Body of pancreas (tissue), 4 donors: Measurements from ENCODE around the gene PLAC8. TPM values are rescaled to one million over a fixed set of nuclear protein-coding genes. Genes with fewer than 3 reads are reported as not detected.
A peak's percentile ranks its signal among the peaks of the same experiment; 100 is the strongest.

Experiments
- ATAC-seq: fragments of 150-250 bp; one replicate; pipeline ENCODE4 v1.9.1; 2016
- DNase-seq, 4 donors: peaks; one replicate each; pipeline ENCODE4 v3.0.0-alpha.2; 2019
- H3K27ac ChIP-seq, 4 donors: fragments of 200-600 bp; sonication (generic); 1 replicate in 3 of 4; 2 replicates in 1 of 4; pipeline versions ENCODE4 v1.5.1 to v1.6.1; 2016 to 2019; ENCODE audit warnings: mild to moderate bottlenecking in 1 of 4, mixed read lengths in 1 of 4, moderate library complexity in 1 of 4
- H3K27me3 ChIP-seq, 2 donors: fragments of 200-600 bp; sonication (generic); one replicate each; pipeline ENCODE4 v1.6.0; 2016; ENCODE audit warnings: mild to moderate bottlenecking in 1 of 2
- H3K36me3 ChIP-seq, 2 donors: fragments of 200-600 bp; sonication (generic); replicated peaks in 1 of 2; 2 replicates each; pipeline ENCODE4 v1.5.1; 2016; ENCODE audit warnings: low read depth in 2 of 2; ENCODE audit not compliant: insufficient read depth in 1 of 2
- H3K4me1 ChIP-seq: fragments of 200-600 bp; sonication (generic); one replicate; pipeline ENCODE4 v1.6.0; 2016
- H3K4me3 ChIP-seq, 2 donors: fragments of 200-600 bp; sonication (generic); 1 replicate in 1 of 2; 2 replicates in 1 of 2; pipeline ENCODE4 v1.5.1; 2016 to 2019
- H3K9me3 ChIP-seq, 3 donors: fragments of 200-600 bp; sonication (generic); 1 replicate in 2 of 3; 2 replicates in 1 of 3; pipeline ENCODE4 v1.5.1; 2016
- POLR2A ChIP-seq, 3 donors: fragments of 450-650 bp; IDR thresholded peaks; one replicate each; pipeline ENCODE4 v1.6.1; 2016; ENCODE audit warnings: antibody characterized with exemption in 3 of 3, mild to moderate bottlenecking in 2 of 3
- WGBS, 2 donors: methylation state at CpG; one replicate each; pipeline ENCODE4 v1.1.5; 2017; 5-methylcytosine and 5-hydroxymethylcytosine counted together
- intact Hi-C: fragments of 100-400 bp; cut with DNase I; formaldehyde crosslinking; loops from one replicate; pipeline ENCODE4 v1.15.1; 2023
- total RNA-seq, 2 donors: library from RNA; depleted of rRNA; stranded (reverse); fragments of >200 nt; gene quantifications; one replicate each; pipeline ENCODE4 v1.1.0, GENCODE V29; 2016
- TF ChIP-seq, protein P1 (sequence below), 7 experiments: fragments of 450-650 bp in 4 of 7; fragments of 200-600 bp in 3 of 7; sonication (generic) in 3 of 7; IDR thresholded peaks; one replicate each; pipeline ENCODE4 v1.5.1; 2016 to 2019; ENCODE audit warnings: antibody characterized with exemption in 7 of 7

PLAC8 gene
- total RNA-seq, 2 donors from 2014 or later, result 2.6 TPM; not detected in 1

DNA sequence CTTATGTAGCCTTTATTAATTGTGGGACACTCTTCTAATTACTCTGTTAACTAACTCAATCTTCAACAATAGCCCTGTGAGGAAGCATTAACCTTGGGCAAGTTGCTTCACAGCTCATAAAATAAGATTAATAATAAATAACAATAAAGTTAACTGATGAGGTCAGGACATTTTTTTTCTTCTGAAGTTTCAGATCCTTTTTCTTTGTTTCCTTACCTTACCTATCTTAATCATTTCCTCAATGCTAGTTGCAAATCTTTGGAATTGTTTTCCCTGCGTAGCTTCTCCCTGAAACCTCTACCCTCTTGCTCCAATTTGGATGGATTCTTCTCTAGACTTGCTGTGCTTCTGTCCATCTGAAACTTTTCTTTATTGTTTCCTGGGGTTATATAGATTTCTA lies 17.5 kb upstream of the PLAC8 start:
- no peaks in the 10 kb centered on the region for H3K9me3 ChIP-seq
- H3K27ac ChIP-seq, result no peak overlapping the region
- WGBS, 2 donors, result 77 to 85% methylated on average over 1 of the region's 1 CpG
- no peaks in the 10 kb centered on the region for H3K36me3 ChIP-seq
- TF ChIP-seq POLR2A (IDR thresholded peaks at IDR 0.05), result no peak
- TF ChIP-seq, protein P1, sequence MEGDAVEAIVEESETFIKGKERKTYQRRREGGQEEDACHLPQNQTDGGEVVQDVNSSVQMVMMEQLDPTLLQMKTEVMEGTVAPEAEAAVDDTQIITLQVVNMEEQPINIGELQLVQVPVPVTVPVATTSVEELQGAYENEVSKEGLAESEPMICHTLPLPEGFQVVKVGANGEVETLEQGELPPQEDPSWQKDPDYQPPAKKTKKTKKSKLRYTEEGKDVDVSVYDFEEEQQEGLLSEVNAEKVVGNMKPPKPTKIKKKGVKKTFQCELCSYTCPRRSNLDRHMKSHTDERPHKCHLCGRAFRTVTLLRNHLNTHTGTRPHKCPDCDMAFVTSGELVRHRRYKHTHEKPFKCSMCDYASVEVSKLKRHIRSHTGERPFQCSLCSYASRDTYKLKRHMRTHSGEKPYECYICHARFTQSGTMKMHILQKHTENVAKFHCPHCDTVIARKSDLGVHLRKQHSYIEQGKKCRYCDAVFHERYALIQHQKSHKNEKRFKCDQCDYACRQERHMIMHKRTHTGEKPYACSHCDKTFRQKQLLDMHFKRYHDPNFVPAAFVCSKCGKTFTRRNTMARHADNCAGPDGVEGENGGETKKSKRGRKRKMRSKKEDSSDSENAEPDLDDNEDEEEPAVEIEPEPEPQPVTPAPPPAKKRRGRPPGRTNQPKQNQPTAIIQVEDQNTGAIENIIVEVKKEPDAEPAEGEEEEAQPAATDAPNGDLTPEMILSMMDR (IDR thresholded peaks at IDR 0.05), result no peak
- H3K4me3 ChIP-seq, result no peak overlapping the region
- no peaks in the 10 kb centered on the region for H3K4me1 ChIP-seq
- intact Hi-C loops, result no loop called here
- ATAC-seq (no peak), DNase-seq (no peak)
- H3K27me3 ChIP-seq, result no peaks in the 10 kb centered on the region

DNA sequence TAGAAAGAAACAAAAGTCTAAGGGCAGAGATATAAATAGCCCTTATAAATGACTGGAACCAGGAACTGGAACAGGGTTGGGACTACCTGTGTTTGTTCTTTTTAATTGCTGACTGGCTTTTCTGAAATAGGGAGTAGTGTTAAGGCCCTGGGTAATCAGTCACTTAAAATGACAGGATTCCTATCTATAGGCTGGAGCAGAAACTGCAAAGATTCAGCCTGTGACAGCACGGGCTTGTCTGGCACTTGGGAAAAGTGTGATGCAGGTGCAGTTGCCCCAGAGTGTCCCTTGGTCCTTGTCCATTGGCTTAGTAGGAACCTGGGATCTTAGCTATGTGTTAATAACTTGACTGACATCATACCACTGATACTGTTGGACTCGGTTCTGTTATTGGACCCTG lies 14.7 kb upstream of the PLAC8 start:
- ATAC-seq (no peak), DNase-seq (no peak)
- no peak overlapping the region for H3K27ac ChIP-seq
- no peaks in the 10 kb centered on the region for H3K27me3 ChIP-seq
- intact Hi-C loops, result no loop called here
- TF ChIP-seq, protein P1 (IDR thresholded peaks at IDR 0.05), result no peak
- H3K4me1 ChIP-seq, result no peaks in the 10 kb centered on the region
- no peaks in the 10 kb centered on the region for H3K9me3 ChIP-seq
- H3K4me3 ChIP-seq, result no peak overlapping the region
- WGBS, 2 donors, result 70 to 74% methylated on average over 2 of the region's 2 CpGs
- no peaks in the 10 kb centered on the region for H3K36me3 ChIP-seq

DNA sequence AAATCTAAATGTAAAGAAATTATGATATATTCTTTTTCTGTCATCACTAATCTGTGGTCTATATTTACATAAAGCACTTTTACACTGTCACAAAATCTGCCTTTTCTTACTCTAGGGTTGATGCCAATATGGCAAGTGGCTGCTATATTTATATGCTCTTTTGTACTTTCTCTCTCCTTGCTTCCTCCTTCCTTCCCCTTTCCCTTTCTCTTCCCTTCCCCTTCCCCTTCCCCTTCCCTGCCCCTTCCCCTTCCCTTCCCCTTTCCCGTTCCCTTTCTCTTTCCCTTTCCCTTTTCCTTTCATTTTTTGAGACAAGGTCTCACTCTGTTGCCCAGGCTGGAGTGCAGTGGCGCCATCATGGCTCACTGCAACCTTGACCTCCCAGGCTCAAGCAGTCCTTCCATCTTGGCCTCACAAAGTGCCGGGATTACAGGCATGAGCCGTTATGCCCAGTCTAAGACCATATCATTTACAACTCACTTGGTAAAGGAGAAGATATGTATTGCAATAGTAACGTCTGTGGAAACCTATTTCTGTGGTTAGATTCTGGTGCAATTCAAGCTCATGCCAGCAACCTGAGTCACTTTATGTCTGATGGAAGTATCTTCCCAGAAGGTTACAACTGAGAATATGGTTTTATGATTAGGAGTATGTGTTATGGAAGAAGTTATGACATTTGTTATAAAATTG lies 13.9 kb upstream of the PLAC8 start:
- DNase-seq (no peak), ATAC-seq (no peak)
- Histone ChIP-seq H3K36me3 (no peaks in the 10 kb centered on the region), H3K27ac (no peak overlapping the region), H3K9me3 (no peaks in the 10 kb centered on the region), H3K27me3 (no peaks in the 10 kb centered on the region), H3K4me3 (no peak overlapping the region), H3K4me1 (no peaks in the 10 kb centered on the region)
- 73 to 75% methylated on average over 5 of the region's 5 CpGs for WGBS, 2 donors
- intact Hi-C loops, result no loop called here
- TF ChIP-seq, protein P1 (IDR thresholded peaks at IDR 0.05), result no peak
- TF ChIP-seq POLR2A (IDR thresholded peaks at IDR 0.05), result no peak

DNA sequence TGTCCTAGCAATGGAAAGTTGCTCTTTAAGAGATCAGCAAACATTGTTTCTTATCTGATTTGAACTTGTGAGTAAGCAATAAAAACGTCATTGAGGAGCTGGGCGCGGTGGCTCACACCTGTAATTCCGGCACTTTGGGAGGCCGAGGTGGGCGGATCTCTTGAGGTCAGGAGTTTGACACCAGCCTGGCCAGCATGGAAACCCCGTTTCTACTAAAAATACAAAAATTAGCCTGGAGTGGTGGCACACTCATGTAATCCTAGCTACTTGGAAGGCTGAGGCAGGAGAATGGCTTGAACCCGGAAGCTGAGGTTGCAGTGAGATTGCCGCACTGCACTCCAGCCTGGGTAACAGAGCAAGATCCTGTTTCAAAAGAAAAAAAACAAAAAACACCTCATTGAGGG lies 11.2 kb upstream of the PLAC8 start:
- no peak for DNase-seq
- Histone ChIP-seq H3K27ac (no peak overlapping the region), H3K4me1 (no peaks in the 10 kb centered on the region), H3K4me3 (no peak overlapping the region), H3K9me3 (no peaks in the 10 kb centered on the region), H3K27me3 (no peaks in the 10 kb centered on the region), H3K36me3 (no peaks in the 10 kb centered on the region)
- ATAC-seq, result no peak
- TF ChIP-seq, protein P1 (IDR thresholded peaks at IDR 0.05), result no peak
- TF ChIP-seq POLR2A (IDR thresholded peaks at IDR 0.05), result no peak
- intact Hi-C loops, result no loop called here
- 64 to 66% methylated on average over 9 of the region's 9 CpGs for WGBS, 2 donors

DNA sequence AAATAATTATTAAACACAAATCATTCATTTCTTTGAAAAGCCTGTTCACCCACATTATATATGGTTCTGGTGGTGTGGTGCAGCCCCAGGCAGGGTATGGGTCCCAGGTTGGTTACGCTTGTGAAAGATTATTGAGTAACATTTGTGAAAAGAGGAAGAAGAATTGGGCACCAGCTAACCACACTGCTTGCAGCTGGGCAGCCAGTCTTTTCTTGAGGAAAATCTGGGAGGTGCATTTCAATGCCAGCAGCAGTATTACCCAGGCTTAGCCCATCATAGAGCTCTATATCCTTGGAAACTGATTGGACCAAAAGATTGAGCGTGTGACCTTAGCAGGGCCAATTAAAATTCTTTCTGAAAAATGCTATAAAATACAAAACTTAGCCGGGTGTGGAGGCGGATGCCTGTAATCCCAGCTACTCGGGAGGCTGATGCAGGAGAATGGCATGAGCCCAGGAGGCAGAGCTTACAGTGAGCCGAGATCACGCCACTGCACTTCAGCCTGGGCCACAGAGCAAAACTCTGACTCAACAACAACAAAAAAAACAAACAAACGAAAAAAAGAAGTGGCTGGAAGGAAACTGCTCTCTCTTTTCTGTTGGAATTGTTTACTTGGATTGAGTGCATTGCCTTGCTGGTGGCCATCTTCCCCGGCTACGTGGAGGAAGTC lies 9.7 kb upstream of the PLAC8 start:
- Histone ChIP-seq H3K4me1 (no peaks in the 10 kb centered on the region), H3K36me3 (no peaks in the 10 kb centered on the region), H3K27me3 (no peaks in the 10 kb centered on the region), H3K27ac (no peak overlapping the region), H3K4me3 (no peak overlapping the region), H3K9me3 (no peaks in the 10 kb centered on the region)
- ATAC-seq (peak; percentile 18), DNase-seq (peak in 1 of 4 donors; percentile 43)
- WGBS, 2 donors, result 61 to 78% methylated on average over 10 of the region's 10 CpGs
- intact Hi-C loops, result no loop called here
- no peak for TF ChIP-seq POLR2A (IDR thresholded peaks at IDR 0.05)
- TF ChIP-seq, protein P1 (IDR thresholded peaks at IDR 0.05), result no peak
